CD4-positive, alpha-beta memory T cell (primary cell): ENCODE measurements around the gene GSX2. TPM values are rescaled to one million over a fixed set of nuclear protein-coding genes. Genes with fewer than 3 reads are reported as not detected.

Source experiments
- CTCF ChIA-PET: fragments of 350-600 bp; sonication (Branson Sonifier 250); formaldehyde crosslinking; loops from one replicate; lab custom pipeline; 2021; ENCODE audit warnings: inconsistent platforms; ENCODE audit not compliant: partially characterized antibody; lab: Charles Lee
- POLR2A ChIA-PET: fragments of 350-600 bp; sonication (Branson Sonifier 250); formaldehyde crosslinking; loops from one replicate; lab custom pipeline; 2021; ENCODE audit not compliant: partially characterized antibody; lab: Charles Lee
- DNase-seq, 5 donors: peaks; one replicate each; pipeline versions ENCODE4 v3.0.0 to v3.0.0-alpha.2; 2020 to 2022; ENCODE audit warnings: mixed read lengths in 1 of 5
- H3K27ac ChIP-seq: one replicate; pipeline ENCODE4 v1.7.0; 2013; ENCODE audit warnings: low read depth, low read length
- H3K27me3 ChIP-seq: 2 replicates; pipeline ENCODE4 v1.7.0; 2013; ENCODE audit warnings: mild to moderate bottlenecking, low read length, moderate library complexity; ENCODE audit not compliant: insufficient read depth
- H3K36me3 ChIP-seq: 2 replicates; pipeline ENCODE4 v1.7.0; 2013; ENCODE audit warnings: mild to moderate bottlenecking, low read length, moderate library complexity; ENCODE audit not compliant: insufficient read depth
- H3K4me1 ChIP-seq: 2 replicates; pipeline ENCODE4 v1.7.0; 2013; ENCODE audit warnings: mild to moderate bottlenecking, low read length, moderate library complexity; ENCODE audit not compliant: insufficient read depth
- H3K4me3 ChIP-seq, 2 donors: one replicate each; pipeline ENCODE4 v1.7.0; 2013; ENCODE audit warnings: low read length in 2 of 2, mild to moderate bottlenecking in 1 of 2
- H3K9me3 ChIP-seq, 2 donors: one replicate each; pipeline ENCODE4 v1.7.0; 2013; ENCODE audit warnings: low read length in 2 of 2, control low read depth in 1 of 2; ENCODE audit not compliant: control insufficient read depth in 1 of 2
- H3K27ac Mint-ChIP-seq, 7 donors: one replicate each; pipeline ENCODE4 v1.8.0; 2020 to 2021; ENCODE audit warnings: mixed read lengths in 7 of 7, mild to moderate bottlenecking in 6 of 7, inconsistent platforms in 3 of 7, moderate library complexity in 3 of 7
- H3K27me3 Mint-ChIP-seq, 2 donors: one replicate each; pipeline ENCODE4 v1.8.0; 2020 to 2021; ENCODE audit warnings: mixed read lengths in 2 of 2
- H3K36me3 Mint-ChIP-seq, 2 donors: one replicate each; pipeline ENCODE4 v1.8.0; 2020 to 2021; ENCODE audit warnings: mixed read lengths in 2 of 2, inconsistent platforms in 1 of 2, mild to moderate bottlenecking in 1 of 2
- H3K4me1 Mint-ChIP-seq, 4 donors: one replicate each; pipeline ENCODE4 v1.8.0; 2020 to 2021; ENCODE audit warnings: mixed read lengths in 4 of 4, mild to moderate bottlenecking in 1 of 4
- H3K4me3 Mint-ChIP-seq, 8 donors: one replicate each; pipeline ENCODE4 v1.8.0; 2020 to 2021; ENCODE audit warnings: mixed read lengths in 8 of 8, mild to moderate bottlenecking in 7 of 8, moderate library complexity in 6 of 8, inconsistent platforms in 3 of 8
- H3K9me3 Mint-ChIP-seq, 8 donors: one replicate each; pipeline ENCODE4 v1.8.0; 2020 to 2021; ENCODE audit warnings: mixed read lengths in 8 of 8, mild to moderate bottlenecking in 5 of 8, inconsistent platforms in 3 of 8, moderate library complexity in 1 of 8
- intact Hi-C: fragments of 100-400 bp; cut with micrococcal nuclease; formaldehyde crosslinking; loops from one replicate; pipeline ENCODE4 v1.15.1; 2023
- polyA plus RNA-seq, 2 donors: library from polyadenylated mRNA; unstranded; fragments of 300-500 nt; fragmentation: Illumina TruSeq; gene quantifications; one replicate each; pipeline ENCODE4 v1.2.3, GENCODE V29; 2021
- total RNA-seq, 2 experiments: library from RNA; stranded (reverse); gene quantifications; one replicate each; pipeline ENCODE4 v1.2.3, GENCODE V29; 2021

Gene GSX2
- total and polyA plus RNA-seq, 4 experiments from 2014 or later, result not detected

DNA sequence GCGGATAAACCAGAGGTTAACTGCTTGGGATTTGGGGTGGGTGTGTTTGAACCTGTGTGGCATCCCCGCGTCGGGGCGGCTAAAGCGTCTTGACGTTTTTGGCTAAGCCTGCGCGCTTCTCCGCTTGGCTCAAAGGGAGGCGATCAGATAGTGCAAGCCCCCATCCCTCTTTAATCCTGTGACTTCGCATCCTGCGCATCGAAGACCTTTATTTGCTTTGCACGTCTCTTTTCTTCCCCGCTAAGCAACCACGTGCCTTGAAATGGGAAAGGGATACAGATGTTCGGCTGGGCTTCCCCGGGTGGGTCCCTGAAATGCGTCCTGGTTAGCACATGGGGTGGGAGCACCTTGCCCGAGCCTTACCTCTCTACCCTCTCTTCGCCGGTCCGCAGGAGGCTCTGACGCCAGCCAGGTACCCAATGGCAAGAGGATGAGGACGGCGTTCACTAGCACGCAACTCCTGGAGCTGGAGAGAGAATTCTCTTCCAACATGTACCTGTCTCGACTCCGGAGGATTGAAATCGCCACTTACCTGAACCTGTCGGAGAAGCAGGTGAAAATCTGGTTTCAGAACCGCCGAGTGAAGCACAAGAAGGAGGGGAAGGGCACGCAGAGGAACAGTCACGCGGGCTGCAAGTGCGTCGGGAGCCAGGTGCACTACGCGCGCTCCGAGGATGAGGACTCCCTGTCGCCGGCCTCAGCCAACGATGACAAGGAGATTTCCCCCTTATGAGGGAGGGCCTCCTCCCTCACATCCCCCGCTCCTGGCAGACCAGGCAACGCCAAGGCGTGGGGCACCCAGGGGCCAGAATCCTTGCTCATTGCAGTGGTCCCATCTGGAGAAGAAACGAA, 1.5 kb downstream of the GSX2 start:
- H3K9me3 Mint-ChIP-seq, result no peaks in the 10 kb centered on the region
- peaks cover 23 to 62% (median 36%) of the 10 kb centered on the region in 4 donors for H3K4me1 Mint-ChIP-seq
- H3K27me3 Mint-ChIP-seq, result peaks cover 79 to 81% of the 10 kb centered on the region in 2 donors
- Histone ChIP-seq H3K9me3 (no peaks in the 10 kb centered on the region), H3K27me3 (peaks cover 81% of the 10 kb centered on the region), H3K36me3 (no peaks in the 10 kb centered on the region), H3K4me3 (peak overlapping the region in 1 of 2 donors; percentile 31), H3K27ac (no peak overlapping the region), H3K4me1 (peaks cover 28% of the 10 kb centered on the region)
- ChIA-PET POLR2A (no interaction called here), CTCF (no interaction called here)
- peak overlapping the region in 1 of 7 donors; percentile 59 for H3K27ac Mint-ChIP-seq
- intact Hi-C loops, result no loop called here
- H3K4me3 Mint-ChIP-seq, result peak overlapping the region; percentile 52 to 84 (median 69)
- H3K36me3 Mint-ChIP-seq, result no peaks in the 10 kb centered on the region
- DNase-seq, result no peak

DNA sequence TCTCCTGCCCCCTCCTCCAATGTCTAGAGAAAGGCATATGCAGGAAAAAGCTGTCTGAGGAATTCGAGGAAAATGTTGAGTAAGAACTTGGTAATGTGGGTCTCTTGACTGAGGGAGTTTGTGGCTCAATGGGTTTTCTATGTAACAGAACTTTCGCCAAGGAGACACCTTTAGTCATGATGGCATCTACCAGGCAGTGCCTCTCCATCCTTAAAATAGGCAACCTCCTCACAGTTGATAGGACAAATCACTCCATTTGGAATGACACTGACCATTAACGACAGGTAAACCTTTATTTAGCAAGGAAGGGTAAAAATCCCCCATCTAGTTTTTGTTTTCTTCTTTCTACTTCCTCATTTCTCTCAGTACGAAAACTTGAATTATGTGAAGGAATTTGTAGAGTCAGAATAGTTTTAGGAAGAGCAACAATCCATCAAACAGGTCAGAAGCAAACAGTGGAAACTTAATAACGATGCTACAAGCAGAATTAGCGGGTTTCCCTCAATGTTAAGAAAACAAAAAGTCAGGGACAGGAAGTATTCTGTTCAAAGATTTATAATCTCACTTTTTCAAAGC, 2.7 kb downstream of the GSX2 start:
- ChIA-PET CTCF (no interaction called here), POLR2A (no interaction called here)
- peaks cover 76% of the 10 kb centered on the region for H3K27me3 ChIP-seq
- Mint-ChIP-seq H3K27ac (peak overlapping the region in 1 of 7 donors; percentile 58), H3K27me3 (peaks cover 76 to 80% of the 10 kb centered on the region in 2 donors), H3K4me1 (peaks cover 25 to 60% (median 39%) of the 10 kb centered on the region in 4 donors), H3K9me3 (no peaks in the 10 kb centered on the region), H3K36me3 (no peaks in the 10 kb centered on the region), H3K4me3 (peak overlapping the region in 3 of 8 donors; percentile 2 to 45 (median 42))
- no peaks in the 10 kb centered on the region for H3K9me3 ChIP-seq
- no peak overlapping the region for H3K27ac ChIP-seq
- H3K4me3 ChIP-seq, result no peak overlapping the region
- H3K4me1 ChIP-seq, result peaks cover 28% of the 10 kb centered on the region
- DNase-seq, result no peak
- intact Hi-C loops, result no loop called here
- no peaks in the 10 kb centered on the region for H3K36me3 ChIP-seq

DNA sequence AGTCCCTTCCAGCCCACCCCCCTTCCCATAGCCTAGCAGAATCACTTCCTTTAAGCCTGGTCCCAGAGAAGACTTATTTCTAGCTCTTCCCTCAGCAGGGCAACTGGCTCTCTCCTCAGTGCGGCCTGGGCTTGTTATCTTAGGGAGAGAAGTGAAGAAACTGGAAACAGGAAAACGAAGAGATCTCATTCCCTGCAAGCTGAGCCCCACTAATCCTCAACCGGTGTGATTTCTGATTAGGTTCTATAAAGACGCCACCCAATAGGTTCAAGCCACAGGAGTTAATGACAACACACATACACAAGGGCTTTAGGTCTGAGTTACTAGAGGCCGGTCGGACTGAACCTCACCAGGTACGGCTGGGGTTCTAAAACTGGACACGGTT, 3.2 kb downstream of the GSX2 start:
- no peak overlapping the region for H3K27ac ChIP-seq
- intact Hi-C loops, result no loop called here
- H3K9me3 Mint-ChIP-seq, result no peaks in the 10 kb centered on the region
- H3K4me3 Mint-ChIP-seq, result peak overlapping the region in 1 of 8 donors; percentile 17
- H3K4me1 Mint-ChIP-seq, result peaks cover 28 to 59% (median 42%) of the 10 kb centered on the region in 4 donors
- H3K27me3 ChIP-seq, result peaks cover 73% of the 10 kb centered on the region
- CTCF ChIA-PET, result no interaction called here
- POLR2A ChIA-PET, result interaction anchor here (0.6 kb wide), 1 partner anchor 18 kb away, joined by 3 read pairs; no protein-coding TSS in a partner anchor
- no peaks in the 10 kb centered on the region for H3K36me3 Mint-ChIP-seq
- H3K4me1 ChIP-seq, result peaks cover 32% of the 10 kb centered on the region
- no peak overlapping the region for H3K4me3 ChIP-seq
- no peak overlapping the region for H3K27ac Mint-ChIP-seq
- DNase-seq, result no peak
- H3K27me3 Mint-ChIP-seq, result peaks cover 74 to 78% of the 10 kb centered on the region in 2 donors
- H3K36me3 ChIP-seq, result no peaks in the 10 kb centered on the region
- H3K9me3 ChIP-seq, result no peaks in the 10 kb centered on the region

DNA sequence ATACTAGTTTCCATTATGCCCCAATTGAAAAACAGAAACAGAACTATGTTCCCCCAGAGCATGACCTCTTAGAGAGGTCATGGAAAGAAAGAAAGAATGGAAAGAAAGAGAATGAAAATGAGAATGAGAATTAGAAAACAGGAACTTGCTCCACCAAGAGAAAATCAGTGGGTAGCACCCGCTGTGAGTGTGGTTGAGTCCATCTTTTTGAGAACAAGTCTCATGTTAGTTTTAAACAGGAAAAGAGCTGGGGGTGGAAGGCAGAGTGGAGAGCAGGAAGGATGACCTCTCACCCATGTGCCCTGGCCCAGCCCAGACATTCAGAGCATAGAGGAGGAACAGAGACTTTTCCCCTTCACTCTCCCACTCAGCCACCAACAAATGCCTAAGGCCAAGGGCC, 4.9 kb downstream of the GSX2 start:
- Histone ChIP-seq H3K27ac (no peak overlapping the region), H3K27me3 (peaks cover 79% of the 10 kb centered on the region), H3K36me3 (no peaks in the 10 kb centered on the region), H3K4me1 (peaks cover 35% of the 10 kb centered on the region), H3K4me3 (no peak overlapping the region), H3K9me3 (no peaks in the 10 kb centered on the region)
- no peaks in the 10 kb centered on the region for H3K9me3 Mint-ChIP-seq
- CTCF ChIA-PET, result no interaction called here
- no peak for DNase-seq
- peaks cover 22 to 54% (median 36%) of the 10 kb centered on the region in 4 donors for H3K4me1 Mint-ChIP-seq
- no peak overlapping the region for H3K27ac Mint-ChIP-seq
- intact Hi-C loops, result no loop called here
- H3K36me3 Mint-ChIP-seq, result no peaks in the 10 kb centered on the region
- POLR2A ChIA-PET, result no interaction called here
- H3K27me3 Mint-ChIP-seq, result peaks cover 71 to 74% of the 10 kb centered on the region in 2 donors
- no peak overlapping the region for H3K4me3 Mint-ChIP-seq

DNA sequence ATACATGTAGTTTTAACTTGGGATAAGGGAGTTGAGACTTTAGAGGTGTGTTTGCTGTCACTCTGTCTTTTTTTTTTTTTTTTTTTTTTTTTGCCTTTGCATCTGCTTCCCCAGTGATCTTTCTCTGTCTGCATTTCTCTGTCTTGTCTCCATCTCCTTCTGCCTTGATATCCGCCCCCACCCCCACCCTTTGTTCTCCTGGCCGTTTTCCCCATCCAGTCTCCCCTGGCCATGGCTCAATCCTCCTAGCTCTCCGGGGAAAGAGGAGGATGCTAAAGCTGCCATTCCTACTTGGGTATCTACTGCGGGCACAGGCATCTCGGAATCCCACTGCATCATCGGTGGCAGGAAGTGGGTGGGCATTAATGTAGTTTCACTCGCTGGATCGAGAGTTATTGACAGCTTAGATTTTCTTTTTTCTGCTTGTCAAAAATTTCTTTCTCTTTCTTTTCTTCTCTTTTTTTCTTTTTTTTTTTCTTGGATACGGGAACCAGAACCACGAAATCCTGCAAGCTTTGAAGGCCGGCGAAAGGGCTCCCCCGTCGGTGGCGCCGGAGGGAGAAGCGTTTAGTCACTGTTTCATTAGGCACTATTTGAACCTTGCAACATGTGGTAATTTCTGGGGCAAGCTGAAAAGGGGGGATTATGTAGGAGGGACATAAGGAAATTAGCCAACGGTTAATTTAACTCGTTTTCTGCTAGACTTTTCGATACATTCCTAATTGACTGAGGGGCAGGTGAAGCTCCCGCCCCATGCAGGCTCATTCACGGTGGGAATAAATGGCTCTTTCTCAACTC, 8.2 kb downstream of the GSX2 start:
- intact Hi-C loops, result no loop called here
- H3K9me3 Mint-ChIP-seq, result peaks cover 0 to 2% (median 0%) of the 10 kb centered on the region in 8 donors

DNA sequence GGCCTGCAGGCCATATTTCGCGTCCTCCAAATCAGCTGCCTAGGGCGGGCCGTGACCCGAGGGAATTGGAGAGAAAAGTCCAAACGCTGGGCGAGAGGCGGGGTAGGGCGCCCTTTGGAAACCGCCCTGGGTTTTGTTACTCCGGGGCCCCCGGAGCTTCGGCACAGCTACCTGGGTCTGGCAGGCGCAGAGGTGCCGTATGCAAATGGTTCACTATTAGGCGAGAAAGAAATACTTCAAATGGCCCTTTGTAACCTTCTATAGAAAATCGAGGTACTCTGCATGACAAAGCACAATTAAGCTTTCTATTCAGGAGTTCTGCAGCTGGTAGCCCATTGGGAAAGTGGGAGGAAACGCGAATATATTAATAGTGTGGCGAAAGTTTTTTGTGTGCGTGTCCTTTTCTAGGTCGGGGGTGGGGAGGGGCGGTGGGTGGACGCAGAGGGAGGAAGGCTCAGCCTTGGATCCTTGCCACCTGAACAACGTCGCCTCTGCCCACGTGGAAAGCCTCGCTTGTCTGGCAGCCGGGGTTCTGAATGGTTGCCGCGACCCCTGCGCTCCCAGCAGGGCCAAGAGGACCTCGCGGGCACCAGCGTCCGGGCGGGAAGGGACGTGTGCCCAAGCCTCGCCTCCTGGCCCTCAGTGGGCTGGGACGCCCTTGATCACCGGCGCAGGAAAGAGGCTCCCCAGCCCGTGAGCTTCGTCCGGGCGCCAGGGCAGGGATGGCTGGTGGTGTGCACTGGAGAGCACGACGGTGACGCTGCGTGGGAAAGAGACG, 9.5 kb downstream of the GSX2 start:
- POLR2A ChIA-PET, result no interaction called here
- no peaks in the 10 kb centered on the region for H3K36me3 Mint-ChIP-seq
- no peak overlapping the region for H3K27ac Mint-ChIP-seq
- no peaks in the 10 kb centered on the region for H3K36me3 ChIP-seq
- CTCF ChIA-PET, result interaction anchor here (1.4 kb wide), 1 partner anchor 12 kb away, joined by 3 read pairs; no protein-coding TSS in a partner anchor
- H3K9me3 ChIP-seq, result no peaks in the 10 kb centered on the region
- H3K27ac ChIP-seq, result no peak overlapping the region
- DNase-seq, result no peak
- H3K4me3 ChIP-seq, result no peak overlapping the region
- peaks cover 58 to 60% of the 10 kb centered on the region in 2 donors for H3K27me3 Mint-ChIP-seq
- H3K4me3 Mint-ChIP-seq, result peak overlapping the region in 4 of 8 donors; percentile 4 to 79 (median 54)
- intact Hi-C loops, result no loop called here
- peaks cover 0 to 2% (median 0%) of the 10 kb centered on the region in 8 donors for H3K9me3 Mint-ChIP-seq
- peaks cover 45% of the 10 kb centered on the region for H3K27me3 ChIP-seq
- H3K4me1 ChIP-seq, result peaks cover 20% of the 10 kb centered on the region
- H3K4me1 Mint-ChIP-seq, result peaks cover 11 to 38% (median 20%) of the 10 kb centered on the region in 4 donors

More for the DNA sequence above, 8.2 kb downstream of the GSX2 start:
- DNase-seq, result no peak
- no peak overlapping the region for H3K27ac ChIP-seq
- H3K36me3 Mint-ChIP-seq, result no peaks in the 10 kb centered on the region
- H3K9me3 ChIP-seq, result no peaks in the 10 kb centered on the region
- H3K27me3 Mint-ChIP-seq, result peaks cover 65 to 68% of the 10 kb centered on the region in 2 donors
- POLR2A ChIA-PET, result interaction anchor here (0.6 kb wide), 1 partner anchor 1881 kb away, joined by 3 read pairs; no protein-coding TSS in a partner anchor
- H3K27ac Mint-ChIP-seq, result peak overlapping the region in 2 of 7 donors; percentile 10 to 82
- CTCF ChIA-PET, result no interaction called here
- H3K4me1 Mint-ChIP-seq, result peaks cover 12 to 42% (median 22%) of the 10 kb centered on the region in 4 donors
- H3K27me3 ChIP-seq, result peaks cover 56% of the 10 kb centered on the region
- H3K4me3 ChIP-seq, result no peak overlapping the region
- peaks cover 20% of the 10 kb centered on the region for H3K4me1 ChIP-seq
- H3K4me3 Mint-ChIP-seq, result peak overlapping the region; percentile 57 to 85 (median 78)
- H3K36me3 ChIP-seq, result no peaks in the 10 kb centered on the region
